ENCODE results near the gene FCN1. TPM values are rescaled to one million over a fixed set of nuclear protein-coding genes. Genes with fewer than 3 reads are reported as not detected.

Gene FCN1
- total RNA-seq, 1 donor from 2014 or later = not detected

GRCh38 chr9:134912126-134912840 lies 5.4 kb downstream of the FCN1 start:
- DNase-seq = no peak
- Mint-ChIP-seq H3K27me3 (ENCODE audit: unreplicated experiment) (peaks cover 5% of the 10 kb centered on the region), H3K4me3 (ENCODE audit: unreplicated experiment) (no peak overlapping the region), H3K4me1 (ENCODE audit: low read depth, unreplicated experiment) (peaks cover 6% of the 10 kb centered on the region), H3K27ac (ENCODE audit: unreplicated experiment) (no peak overlapping the region), H3K36me3 (ENCODE audit: unreplicated experiment) (no peaks in the 10 kb centered on the region), H3K9me3 (ENCODE audit: unreplicated experiment) (peaks cover 5% of the 10 kb centered on the region)
- TF ChIP-seq CTCF (IDR thresholded peaks at IDR 0.05; ENCODE audit: partially characterized antibody, unreplicated experiment) = no peak

- no peak for TF ChIP-seq CTCF (IDR thresholded peaks at IDR 0.05; ENCODE audit: partially characterized antibody, unreplicated experiment)
- H3K27ac Mint-ChIP-seq (ENCODE audit: unreplicated experiment) = no peak overlapping the region
- no peak for DNase-seq
- peaks cover 5% of the 10 kb centered on the region for H3K9me3 Mint-ChIP-seq (ENCODE audit: unreplicated experiment)
- H3K36me3 Mint-ChIP-seq (ENCODE audit: unreplicated experiment) = no peaks in the 10 kb centered on the region
- H3K4me3 Mint-ChIP-seq (ENCODE audit: unreplicated experiment) = no peak overlapping the region
- H3K27me3 Mint-ChIP-seq (ENCODE audit: unreplicated experiment) = peaks cover 5% of the 10 kb centered on the region
- H3K4me1 Mint-ChIP-seq (ENCODE audit: low read depth, unreplicated experiment) = peaks cover 6% of the 10 kb centered on the region
Observed at GRCh38 chr9:134909511-134910481, 7.9 kb downstream of the FCN1 start.

- H3K4me3 Mint-ChIP-seq (ENCODE audit: unreplicated experiment) = no peak overlapping the region
- TF ChIP-seq CTCF (IDR thresholded peaks at IDR 0.05; ENCODE audit: partially characterized antibody, unreplicated experiment) = no peak
- H3K4me1 Mint-ChIP-seq (ENCODE audit: low read depth, unreplicated experiment) = peaks cover 6% of the 10 kb centered on the region
- peaks cover 3% of the 10 kb centered on the region for H3K9me3 Mint-ChIP-seq (ENCODE audit: unreplicated experiment)
- no peaks in the 10 kb centered on the region for H3K36me3 Mint-ChIP-seq (ENCODE audit: unreplicated experiment)
- no peak overlapping the region for H3K27ac Mint-ChIP-seq (ENCODE audit: unreplicated experiment)
- DNase-seq = no peak
- peaks cover 5% of the 10 kb centered on the region for H3K27me3 Mint-ChIP-seq (ENCODE audit: unreplicated experiment)
Observed at GRCh38 chr9:134908524-134909309, 9.0 kb downstream of the FCN1 start.

- no peak for DNase-seq
- Mint-ChIP-seq H3K4me1 (ENCODE audit: low read depth, unreplicated experiment) (no peaks in the 10 kb centered on the region), H3K36me3 (ENCODE audit: unreplicated experiment) (peaks cover 13% of the 10 kb centered on the region), H3K27me3 (ENCODE audit: unreplicated experiment) (no peaks in the 10 kb centered on the region), H3K9me3 (ENCODE audit: unreplicated experiment) (no peaks in the 10 kb centered on the region), H3K27ac (ENCODE audit: unreplicated experiment) (no peak overlapping the region), H3K4me3 (ENCODE audit: unreplicated experiment) (no peak overlapping the region)
- no peak for TF ChIP-seq CTCF (IDR thresholded peaks at IDR 0.05; ENCODE audit: partially characterized antibody, unreplicated experiment)
Observed at GRCh38 chr9:134902936-134903335, 14.8 kb downstream of the FCN1 start.

All from glutamatergic neuron (in vitro differentiated cells).